ENCODE data around the gene RASSF4.
A peak's percentile ranks its signal among the peaks of the same experiment; 100 is the strongest.

RASSF4 gene

GRCh38 chr10:44993922-44994751 lies 34.5 kb downstream of the RASSF4 start:
- no peaks in the 10 kb centered on the region for H3K9me3 ChIP-seq (ENCODE audit: control insufficient read depth in 2 of 2, low read length in 2 of 2)
- H3K27ac ChIP-seq (ENCODE audit: low read depth in 2 of 2, low read length in 2 of 2): peak overlapping the region in 1 of 2 donors; percentile 26
- H3K36me3 ChIP-seq (ENCODE audit: control insufficient read depth in 2 of 2, insufficient read depth in 2 of 2, low read length in 2 of 2): peaks cover 8 to 10% of the 10 kb centered on the region in 2 donors
- no peaks in the 10 kb centered on the region for H3K27me3 ChIP-seq (ENCODE audit: control insufficient read depth in 2 of 2, insufficient read depth in 2 of 2, low read length in 2 of 2)
- peaks cover 7 to 14% of the 10 kb centered on the region in 2 donors for H3K4me1 ChIP-seq (ENCODE audit: control insufficient read depth in 2 of 2, insufficient read depth in 2 of 2, low read length in 2 of 2)
- no peak overlapping the region for H3K4me3 ChIP-seq (ENCODE audit: low read length in 2 of 2)
- no peak overlapping the region for H3K9ac ChIP-seq (ENCODE audit: low read depth in 1 of 2, low read length in 2 of 2)

GRCh38 chr10:44994752-44995530 lies 35.3 kb downstream of the RASSF4 start:
- Histone ChIP-seq H3K36me3 (ENCODE audit: control insufficient read depth in 2 of 2, insufficient read depth in 2 of 2, low read length in 2 of 2) (peaks cover 8 to 10% of the 10 kb centered on the region in 2 donors), H3K4me1 (ENCODE audit: control insufficient read depth in 2 of 2, insufficient read depth in 2 of 2, low read length in 2 of 2) (peaks cover 7 to 14% of the 10 kb centered on the region in 2 donors), H3K27ac (ENCODE audit: low read depth in 2 of 2, low read length in 2 of 2) (peak overlapping the region; percentile 3 to 46), H3K9me3 (ENCODE audit: control insufficient read depth in 2 of 2, low read length in 2 of 2) (no peaks in the 10 kb centered on the region), H3K9ac (ENCODE audit: low read depth in 1 of 2, low read length in 2 of 2) (no peak overlapping the region), H3K4me3 (ENCODE audit: low read length in 2 of 2) (no peak overlapping the region), H3K27me3 (ENCODE audit: control insufficient read depth in 2 of 2, insufficient read depth in 2 of 2, low read length in 2 of 2) (no peaks in the 10 kb centered on the region)

GRCh38 chr10:44995581-44995913 lies 35.9 kb downstream of the RASSF4 start:
- Histone ChIP-seq H3K4me3 (ENCODE audit: low read length in 2 of 2) (no peak overlapping the region), H3K27ac (ENCODE audit: low read depth in 2 of 2, low read length in 2 of 2) (peak overlapping the region; percentile 46 to 79)

GRCh38 chr10:44995914-44996669 lies 36.5 kb downstream of the RASSF4 start:
- H3K27ac ChIP-seq (ENCODE audit: low read depth in 2 of 2, low read length in 2 of 2): peak overlapping the region; percentile 46 to 79
- H3K9ac ChIP-seq (ENCODE audit: low read depth in 1 of 2, low read length in 2 of 2): peak overlapping the region in 1 of 2 donors; percentile 5
- H3K4me3 ChIP-seq (ENCODE audit: low read length in 2 of 2): no peak overlapping the region
- peaks cover 7 to 20% of the 10 kb centered on the region in 2 donors for H3K4me1 ChIP-seq (ENCODE audit: control insufficient read depth in 2 of 2, insufficient read depth in 2 of 2, low read length in 2 of 2)
- H3K36me3 ChIP-seq (ENCODE audit: control insufficient read depth in 2 of 2, insufficient read depth in 2 of 2, low read length in 2 of 2): peaks cover 8% of the 10 kb centered on the region in 2 donors
- H3K27me3 ChIP-seq (ENCODE audit: control insufficient read depth in 2 of 2, insufficient read depth in 2 of 2, low read length in 2 of 2): no peaks in the 10 kb centered on the region
- H3K9me3 ChIP-seq (ENCODE audit: control insufficient read depth in 2 of 2, low read length in 2 of 2): no peaks in the 10 kb centered on the region

More at GRCh38 chr10:44995581-44995913, 35.9 kb downstream of the RASSF4 start:
- H3K4me1 ChIP-seq (ENCODE audit: control insufficient read depth in 2 of 2, insufficient read depth in 2 of 2, low read length in 2 of 2): peaks cover 7 to 19% of the 10 kb centered on the region in 2 donors
- no peak overlapping the region for H3K9ac ChIP-seq (ENCODE audit: low read depth in 1 of 2, low read length in 2 of 2)
- no peaks in the 10 kb centered on the region for H3K9me3 ChIP-seq (ENCODE audit: control insufficient read depth in 2 of 2, low read length in 2 of 2)
- H3K27me3 ChIP-seq (ENCODE audit: control insufficient read depth in 2 of 2, insufficient read depth in 2 of 2, low read length in 2 of 2): no peaks in the 10 kb centered on the region
- peaks cover 8 to 10% of the 10 kb centered on the region in 2 donors for H3K36me3 ChIP-seq (ENCODE audit: control insufficient read depth in 2 of 2, insufficient read depth in 2 of 2, low read length in 2 of 2)

- Histone ChIP-seq H3K36me3 (ENCODE audit: control insufficient read depth in 2 of 2, insufficient read depth in 2 of 2, low read length in 2 of 2) (peaks cover 2 to 6% of the 10 kb centered on the region in 2 donors), H3K4me3 (ENCODE audit: low read length in 2 of 2) (no peak overlapping the region), H3K27me3 (ENCODE audit: control insufficient read depth in 2 of 2, insufficient read depth in 2 of 2, low read length in 2 of 2) (no peaks in the 10 kb centered on the region), H3K27ac (ENCODE audit: low read depth in 2 of 2, low read length in 2 of 2) (peak overlapping the region; percentile 46 to 79), H3K9ac (ENCODE audit: low read depth in 1 of 2, low read length in 2 of 2) (no peak overlapping the region), H3K4me1 (ENCODE audit: control insufficient read depth in 2 of 2, insufficient read depth in 2 of 2, low read length in 2 of 2) (peaks cover 18 to 27% of the 10 kb centered on the region in 2 donors), H3K9me3 (ENCODE audit: control insufficient read depth in 2 of 2, low read length in 2 of 2) (no peaks in the 10 kb centered on the region)
Observed at GRCh38 chr10:44997105-44997748, 37.6 kb downstream of the RASSF4 start.

GRCh38 chr10:44998146-44998631 lies 38.6 kb downstream of the RASSF4 start:
- Histone ChIP-seq H3K9ac (ENCODE audit: low read depth in 1 of 2, low read length in 2 of 2) (no peak overlapping the region), H3K4me1 (ENCODE audit: control insufficient read depth in 2 of 2, insufficient read depth in 2 of 2, low read length in 2 of 2) (peaks cover 21 to 29% of the 10 kb centered on the region in 2 donors), H3K27me3 (ENCODE audit: control insufficient read depth in 2 of 2, insufficient read depth in 2 of 2, low read length in 2 of 2) (no peaks in the 10 kb centered on the region), H3K9me3 (ENCODE audit: control insufficient read depth in 2 of 2, low read length in 2 of 2) (no peaks in the 10 kb centered on the region), H3K36me3 (ENCODE audit: control insufficient read depth in 2 of 2, insufficient read depth in 2 of 2, low read length in 2 of 2) (peaks cover under 1 to 3% of the 10 kb centered on the region in 2 donors), H3K27ac (ENCODE audit: low read depth in 2 of 2, low read length in 2 of 2) (peak overlapping the region in 1 of 2 donors; percentile 13), H3K4me3 (ENCODE audit: low read length in 2 of 2) (no peak overlapping the region)

GRCh38 chr10:45000138-45000751 lies 40.6 kb downstream of the RASSF4 start:
- Histone ChIP-seq H3K4me1 (ENCODE audit: control insufficient read depth in 2 of 2, insufficient read depth in 2 of 2, low read length in 2 of 2) (peaks cover 21 to 29% of the 10 kb centered on the region in 2 donors), H3K36me3 (ENCODE audit: control insufficient read depth in 2 of 2, insufficient read depth in 2 of 2, low read length in 2 of 2) (peaks cover 9 to 11% of the 10 kb centered on the region in 2 donors), H3K9ac (ENCODE audit: low read depth in 1 of 2, low read length in 2 of 2) (peak overlapping the region; percentile 72 to 91)

GRCh38 chr10:45000752-45001380 lies 41.3 kb downstream of the RASSF4 start, which contains the start of gene ZNF22:
ZNF22 (plus strand) TSS chr10:45000923; CDS start chr10:45003369, 2,446 bp downstream.
- peaks cover 21 to 26% of the 10 kb centered on the region in 2 donors for H3K4me1 ChIP-seq (ENCODE audit: control insufficient read depth in 2 of 2, insufficient read depth in 2 of 2, low read length in 2 of 2)
- peaks cover 10 to 11% of the 10 kb centered on the region in 2 donors for H3K36me3 ChIP-seq (ENCODE audit: control insufficient read depth in 2 of 2, insufficient read depth in 2 of 2, low read length in 2 of 2)
- H3K9ac ChIP-seq (ENCODE audit: low read depth in 1 of 2, low read length in 2 of 2): peak within 1 kb of the TSS; percentile 72 to 91
- H3K4me3 ChIP-seq (ENCODE audit: low read length in 2 of 2): peak within 1 kb of the TSS; percentile 72 to 97
- no peaks in the 10 kb centered on the region for H3K27me3 ChIP-seq (ENCODE audit: control insufficient read depth in 2 of 2, insufficient read depth in 2 of 2, low read length in 2 of 2)
- no peaks in the 10 kb centered on the region for H3K9me3 ChIP-seq (ENCODE audit: control insufficient read depth in 2 of 2, low read length in 2 of 2)
- peak within 1 kb of the TSS; percentile 91 to 95 for H3K27ac ChIP-seq (ENCODE audit: low read depth in 2 of 2, low read length in 2 of 2)

More at GRCh38 chr10:45000138-45000751, 40.6 kb downstream of the RASSF4 start:
- Histone ChIP-seq H3K27ac (ENCODE audit: low read depth in 2 of 2, low read length in 2 of 2) (peak overlapping the region; percentile 91 to 95), H3K4me3 (ENCODE audit: low read length in 2 of 2) (peak overlapping the region; percentile 72 to 97), H3K9me3 (ENCODE audit: control insufficient read depth in 2 of 2, low read length in 2 of 2) (no peaks in the 10 kb centered on the region), H3K27me3 (ENCODE audit: control insufficient read depth in 2 of 2, insufficient read depth in 2 of 2, low read length in 2 of 2) (no peaks in the 10 kb centered on the region)
